AG04450 (cell line): ENCODE results near the gene MKLN1. TPM values are rescaled to one million over a fixed set of nuclear protein-coding genes. Genes with fewer than 3 reads are reported as not detected.
"Not testable (repeated sequence)": the region's sequence is repeated elsewhere in the genome, so short reads cannot be mapped to it uniquely, and the experiment has no call there.

Experiments used
- CTCF ChIA-PET: fragments of 300-600, 350-600 bp; formaldehyde crosslinking; extraction: SDS; loops from one replicate; lab custom pipeline; 2022; ENCODE audit warnings: antibody characterized with exemption, inconsistent platforms; lab: Charles Lee
- POLR2A ChIA-PET: fragments of 350-600 bp; formaldehyde crosslinking; extraction: SDS; loops from one replicate; lab custom pipeline; 2021; ENCODE audit warnings: antibody characterized with exemption, inconsistent platforms; lab: Yijun Ruan, JAX
- DNase-seq: peaks from one replicate; pipeline ENCODE4 v3.0.0-alpha.2; 2011; ENCODE audit warnings: low read depth, low spot score
- H3K27ac ChIP-seq: one replicate; pipeline ENCODE4 v1.5.1; 2012; ENCODE audit warnings: low read depth, low read length, control low read depth
- H3K27me3 ChIP-seq: one replicate; pipeline ENCODE4 v1.6.0; 2012; ENCODE audit warnings: low read length; ENCODE audit not compliant: control insufficient read depth, insufficient read depth
- H3K4me3 ChIP-seq: 2 replicates; pipeline ENCODE4 v1.5.1; 2011; ENCODE audit warnings: mild to moderate bottlenecking, low read depth, low read length, control low read depth
- H3K9me3 ChIP-seq: 2 replicates; pipeline ENCODE4 v1.5.1; 2012; ENCODE audit warnings: low read length; ENCODE audit not compliant: control insufficient read depth, insufficient read depth
- polyA plus RNA-seq: library from polyadenylated mRNA; depleted of rRNA; stranded (reverse); fragments of >200 nt; gene quantifications from 2 replicates; pipeline ENCODE4 v1.2.3, GENCODE V29; 2011
- TF ChIP-seq, protein P1 (sequence below): IDR thresholded peaks from 2 replicates; pipeline ENCODE4 v1.5.1; 2011; ENCODE audit warnings: low read depth, low read length, control low read depth, inconsistent platforms

The MKLN1 gene
- polyA plus RNA-seq, 1 experiment: 56.8 TPM

DNA sequence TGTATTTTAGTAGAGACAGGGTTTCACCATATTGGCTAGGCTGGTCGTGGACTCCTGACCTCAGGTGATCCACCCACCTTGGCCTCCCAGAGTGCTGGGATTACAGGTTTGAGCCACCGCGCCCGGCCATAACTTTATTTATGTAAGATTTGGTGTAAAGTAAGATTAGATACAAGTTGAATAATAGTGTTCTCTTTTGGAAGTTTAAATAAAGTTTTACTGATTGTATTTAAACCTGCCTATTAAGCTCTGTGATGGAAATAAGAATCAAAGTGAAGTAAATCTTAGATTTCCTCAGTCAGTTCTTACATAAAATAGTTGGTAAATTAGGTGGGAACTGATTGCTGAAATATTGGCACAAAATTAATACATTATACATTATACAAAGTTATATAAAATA is 86.0 kb downstream of the MKLN1 start:
- Histone ChIP-seq H3K27ac (no peak overlapping the region), H3K27me3 (no peaks in the 10 kb centered on the region), H3K4me3 (no peak overlapping the region), H3K9me3 (no peaks in the 10 kb centered on the region)
- ChIA-PET POLR2A (no interaction called here), CTCF (interaction anchor here (1.6 kb wide), 1 partner anchor 373 kb away, joined by 3 read pairs; no protein-coding TSS in a partner anchor)
- DNase-seq: no peak
- TF ChIP-seq, protein P1, sequence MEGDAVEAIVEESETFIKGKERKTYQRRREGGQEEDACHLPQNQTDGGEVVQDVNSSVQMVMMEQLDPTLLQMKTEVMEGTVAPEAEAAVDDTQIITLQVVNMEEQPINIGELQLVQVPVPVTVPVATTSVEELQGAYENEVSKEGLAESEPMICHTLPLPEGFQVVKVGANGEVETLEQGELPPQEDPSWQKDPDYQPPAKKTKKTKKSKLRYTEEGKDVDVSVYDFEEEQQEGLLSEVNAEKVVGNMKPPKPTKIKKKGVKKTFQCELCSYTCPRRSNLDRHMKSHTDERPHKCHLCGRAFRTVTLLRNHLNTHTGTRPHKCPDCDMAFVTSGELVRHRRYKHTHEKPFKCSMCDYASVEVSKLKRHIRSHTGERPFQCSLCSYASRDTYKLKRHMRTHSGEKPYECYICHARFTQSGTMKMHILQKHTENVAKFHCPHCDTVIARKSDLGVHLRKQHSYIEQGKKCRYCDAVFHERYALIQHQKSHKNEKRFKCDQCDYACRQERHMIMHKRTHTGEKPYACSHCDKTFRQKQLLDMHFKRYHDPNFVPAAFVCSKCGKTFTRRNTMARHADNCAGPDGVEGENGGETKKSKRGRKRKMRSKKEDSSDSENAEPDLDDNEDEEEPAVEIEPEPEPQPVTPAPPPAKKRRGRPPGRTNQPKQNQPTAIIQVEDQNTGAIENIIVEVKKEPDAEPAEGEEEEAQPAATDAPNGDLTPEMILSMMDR: no peak

DNA sequence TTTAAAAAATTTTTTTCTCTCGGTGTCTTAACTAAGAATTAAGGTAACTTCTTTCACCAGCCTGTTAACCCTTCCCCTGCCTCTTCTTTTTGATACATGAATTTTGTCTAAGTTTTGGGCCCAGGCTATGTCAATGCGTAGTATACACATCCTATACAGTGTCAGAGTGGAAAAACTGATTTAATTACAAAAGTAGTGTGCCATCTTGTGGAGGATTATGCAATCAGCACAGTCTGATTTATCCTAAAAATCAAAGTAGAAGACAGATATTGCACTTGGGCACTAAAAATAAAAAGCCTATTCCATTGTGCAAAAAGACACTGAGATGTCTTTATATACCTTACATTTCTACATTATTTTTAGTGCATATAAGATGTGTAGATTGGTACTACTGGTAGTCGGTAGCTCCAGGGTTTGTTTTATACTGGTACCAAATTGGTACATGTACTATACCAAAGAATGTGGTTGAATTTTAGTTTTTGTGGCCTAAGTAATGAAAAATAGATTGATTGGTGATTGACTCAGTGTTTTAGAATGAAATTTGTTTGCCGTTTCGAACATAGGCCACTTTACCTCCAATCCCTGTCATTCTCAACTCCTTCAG is 96.6 kb downstream of the MKLN1 start:
- TF ChIP-seq, protein P1: peak; percentile 65
- H3K4me3 ChIP-seq: no peak overlapping the region
- ChIA-PET POLR2A (no interaction called here), CTCF (interaction anchor here (0.5 to 1.6 kb wide), 7 partner anchors 9 to 496 kb away, joined by 3 to 16 read pairs (median 3); no protein-coding TSS in a partner anchor)
- peak; percentile 7 for DNase-seq
- no peaks in the 10 kb centered on the region for H3K9me3 ChIP-seq
- H3K27ac ChIP-seq: no peak overlapping the region
- H3K27me3 ChIP-seq: no peaks in the 10 kb centered on the region

DNA sequence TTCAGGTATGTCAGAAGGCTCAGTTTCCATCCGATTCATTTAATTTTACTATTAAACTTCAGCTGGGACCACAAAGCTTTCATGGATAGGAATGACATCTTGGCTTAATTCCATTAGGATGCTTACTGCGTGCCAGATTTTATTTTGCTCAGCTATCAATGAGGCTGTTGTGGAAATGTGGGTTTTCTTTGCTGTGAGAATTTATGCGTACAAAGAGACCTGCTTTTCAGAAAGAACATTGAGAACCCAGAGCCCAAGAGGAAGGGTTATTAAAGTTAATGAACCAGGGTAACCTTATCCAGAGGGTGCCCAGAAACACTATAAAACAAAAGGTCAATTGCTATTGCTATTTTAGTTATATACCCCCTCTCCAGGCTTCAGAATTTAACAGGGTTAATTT is 98.3 kb downstream of the MKLN1 start:
- TF ChIP-seq, protein P1: no peak
- Histone ChIP-seq H3K4me3 (no peak overlapping the region), H3K9me3 (no peaks in the 10 kb centered on the region), H3K27me3 (no peaks in the 10 kb centered on the region), H3K27ac (no peak overlapping the region)
- no peak for DNase-seq
- ChIA-PET POLR2A (no interaction called here), CTCF (no interaction called here)

DNA sequence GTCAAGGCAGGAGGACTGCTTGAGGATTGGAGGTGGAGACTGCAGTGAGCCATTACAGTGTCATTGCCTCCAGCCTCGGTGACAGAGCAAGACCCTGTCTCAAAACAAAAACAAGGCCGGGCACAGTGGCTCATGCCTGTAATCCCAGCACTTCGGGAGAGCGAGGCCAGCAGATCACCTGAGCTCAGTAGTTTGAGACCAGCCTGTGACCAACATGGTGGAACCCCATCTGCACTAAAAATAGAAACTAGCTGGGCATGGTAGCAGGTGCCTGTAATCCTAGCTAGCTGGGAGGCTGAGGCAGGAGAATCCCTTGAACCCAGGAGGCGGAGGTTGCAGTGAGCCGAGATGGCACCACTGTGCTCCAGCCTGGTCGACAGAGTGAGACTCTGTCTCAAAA is 103.2 kb downstream of the MKLN1 start:
- POLR2A ChIA-PET, H3K27me3 ChIP-seq, H3K27ac ChIP-seq, DNase-seq, H3K9me3 ChIP-seq, H3K4me3 ChIP-seq: not testable (repeated sequence)
- CTCF ChIA-PET: interaction anchor here (2.3 kb wide), 1 partner anchor 8 kb away, joined by 6 read pairs; no protein-coding TSS in a partner anchor

DNA sequence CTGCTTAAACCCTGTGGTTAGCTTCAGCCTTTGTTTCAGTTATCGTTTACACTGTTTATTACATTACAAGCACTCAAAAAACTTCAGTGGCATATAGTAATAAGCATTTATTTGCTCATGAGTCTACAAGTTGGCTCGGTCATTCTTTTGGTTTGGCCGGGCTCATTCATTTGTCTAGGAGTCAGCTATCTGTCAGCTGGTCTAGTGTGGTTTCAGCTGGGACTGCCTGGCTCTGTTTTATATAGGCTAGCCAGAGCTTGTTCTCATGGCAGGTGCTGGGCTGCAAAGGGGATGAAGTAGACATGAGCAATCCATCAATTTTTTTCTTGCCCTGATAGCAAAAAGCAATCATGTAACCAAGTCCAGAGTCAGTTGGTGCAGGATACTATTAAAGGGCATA is 103.6 kb downstream of the MKLN1 start:
- no peak overlapping the region for H3K27ac ChIP-seq
- CTCF ChIA-PET: interaction anchor here (2.3 kb wide), 1 partner anchor 8 kb away, joined by 6 read pairs; no protein-coding TSS in a partner anchor

More for the DNA sequence above, 103.6 kb downstream of the MKLN1 start:
- Histone ChIP-seq H3K27me3 (no peaks in the 10 kb centered on the region), H3K9me3 (no peaks in the 10 kb centered on the region), H3K4me3 (no peak overlapping the region)
- POLR2A ChIA-PET: no interaction called here
- TF ChIP-seq, protein P1: no peak
- DNase-seq: no peak
